Effector memory CD8-positive, alpha-beta T cell (primary cell): ENCODE data around the gene GTF2A2.
"Not testable (repeated sequence)": the region's sequence is repeated elsewhere in the genome, so short reads cannot be mapped to it uniquely, and the experiment has no call there.

ENCODE experiments used
- ATAC-seq: fragments of 150-1000 bp; cut with Tn5 transposase; replicated peaks from 2 replicates; pipeline ENCODE4 v1.10.0; 2021; ENCODE audit warnings: mild to moderate bottlenecking, moderate library complexity
- DNase-seq, 3 experiments: peaks; one replicate each; pipeline ENCODE4 v3.0.0; 2021
- H3K27ac Mint-ChIP-seq, 2 donors: one replicate each; pipeline ENCODE4 v1.8.0; 2022; ENCODE audit warnings: mild to moderate bottlenecking in 2 of 2, mixed read lengths in 2 of 2, moderate library complexity in 2 of 2
- H3K27me3 Mint-ChIP-seq, 2 donors: one replicate each; pipeline ENCODE4 v1.8.0; 2022; ENCODE audit warnings: mixed read lengths in 2 of 2
- H3K36me3 Mint-ChIP-seq: one replicate; pipeline ENCODE4 v1.8.0; 2022; ENCODE audit warnings: mild to moderate bottlenecking, moderate library complexity, mixed read lengths; ENCODE audit not compliant: insufficient read depth
- H3K4me1 Mint-ChIP-seq, 2 donors: one replicate each; pipeline ENCODE4 v1.8.0; 2022; ENCODE audit warnings: low read depth in 2 of 2, mixed read lengths in 2 of 2
- H3K4me3 Mint-ChIP-seq, 2 donors: one replicate each; pipeline ENCODE4 v1.8.0; 2022; ENCODE audit warnings: mild to moderate bottlenecking in 2 of 2, mixed read lengths in 2 of 2, moderate library complexity in 2 of 2
- H3K9me3 Mint-ChIP-seq, 2 donors: one replicate each; pipeline ENCODE4 v1.8.0; 2022; ENCODE audit warnings: mixed read lengths in 2 of 2

GTF2A2 gene

DNA sequence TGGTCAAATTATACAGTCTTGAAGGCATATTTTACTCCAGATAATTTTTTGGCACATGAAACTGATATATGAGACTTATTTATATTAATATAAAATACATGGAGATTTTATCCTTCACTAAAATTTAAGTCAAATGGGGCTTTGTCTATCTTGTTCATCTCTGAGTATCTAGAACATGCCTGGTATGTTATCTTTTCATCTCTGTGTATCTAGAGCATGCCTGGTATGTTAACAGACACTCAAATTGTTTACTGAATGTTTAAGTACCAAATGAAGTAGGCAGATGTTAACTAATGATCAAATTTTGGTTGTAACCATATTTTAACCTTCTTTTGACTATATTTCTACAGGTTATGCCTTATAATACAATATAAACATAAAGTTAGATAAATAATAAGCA is 7.7 kb downstream of the GTF2A2 start:
- Mint-ChIP-seq H3K27me3 (no peaks in the 10 kb centered on the region), H3K36me3 (peaks cover 35% of the 10 kb centered on the region), H3K9me3 (no peaks in the 10 kb centered on the region), H3K4me1 (peaks cover 4 to 10% of the 10 kb centered on the region in 2 donors), H3K27ac (no peak overlapping the region), H3K4me3 (no peak overlapping the region)
- ATAC-seq (no peak), DNase-seq (no peak)

GRCh38 chr15:59647085-59647484 is 10.2 kb downstream of the GTF2A2 start:
- DNase-seq = no peak
- no peak overlapping the region for H3K4me3 Mint-ChIP-seq
- H3K4me1 Mint-ChIP-seq = peaks cover 2 to 3% of the 10 kb centered on the region in 2 donors
- no peaks in the 10 kb centered on the region for H3K9me3 Mint-ChIP-seq
- no peak for ATAC-seq
- H3K36me3 Mint-ChIP-seq = peaks cover 46% of the 10 kb centered on the region
- H3K27me3 Mint-ChIP-seq = no peaks in the 10 kb centered on the region
- H3K27ac Mint-ChIP-seq = no peak overlapping the region

DNA sequence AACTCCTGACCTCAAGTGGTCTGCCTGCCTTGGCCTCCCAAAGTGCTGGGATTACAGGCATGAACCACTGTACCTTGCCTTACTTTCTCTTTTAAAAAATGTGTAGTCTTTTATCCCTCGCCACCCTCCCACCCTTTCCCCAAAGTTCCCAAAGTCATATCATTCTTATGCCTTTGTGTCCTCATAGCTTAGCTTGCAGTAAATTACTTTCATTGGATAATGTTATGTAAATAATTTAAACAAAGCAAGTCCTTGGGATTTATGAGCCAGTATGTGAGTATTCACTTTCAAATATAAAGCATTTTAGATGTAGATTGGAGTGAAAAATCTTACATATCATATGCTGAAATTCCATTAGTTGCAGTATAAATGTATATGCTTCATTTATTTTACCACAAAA is 11.0 kb downstream of the GTF2A2 start:
- ATAC-seq (no peak), DNase-seq (no peak)
- Mint-ChIP-seq H3K27ac (no peak overlapping the region), H3K4me1 (peaks cover 2 to 3% of the 10 kb centered on the region in 2 donors), H3K36me3 (peaks cover 46% of the 10 kb centered on the region), H3K9me3 (no peaks in the 10 kb centered on the region), H3K27me3 (no peaks in the 10 kb centered on the region), H3K4me3 (no peak overlapping the region)

GRCh38 chr15:59645812-59646211 is 11.5 kb downstream of the GTF2A2 start:
- peaks cover 46% of the 10 kb centered on the region for H3K36me3 Mint-ChIP-seq
- H3K4me3 Mint-ChIP-seq, DNase-seq: not testable (repeated sequence)

GRCh38 chr15:59644756-59645155 is 12.6 kb downstream of the GTF2A2 start:
- Mint-ChIP-seq H3K4me3 (no peak overlapping the region), H3K27me3 (no peaks in the 10 kb centered on the region), H3K36me3 (peaks cover 39% of the 10 kb centered on the region), H3K9me3 (no peaks in the 10 kb centered on the region), H3K4me1 (peaks cover 0 to 2% of the 10 kb centered on the region in 2 donors), H3K27ac (peak overlapping the region in 1 of 2 donors; percentile 22)
- ATAC-seq (no peak), DNase-seq (no peak)

More at GRCh38 chr15:59645812-59646211, 11.5 kb downstream of the GTF2A2 start:
- H3K27me3 Mint-ChIP-seq, H3K27ac Mint-ChIP-seq, ATAC-seq, H3K4me1 Mint-ChIP-seq, H3K9me3 Mint-ChIP-seq: not testable (repeated sequence)

DNA sequence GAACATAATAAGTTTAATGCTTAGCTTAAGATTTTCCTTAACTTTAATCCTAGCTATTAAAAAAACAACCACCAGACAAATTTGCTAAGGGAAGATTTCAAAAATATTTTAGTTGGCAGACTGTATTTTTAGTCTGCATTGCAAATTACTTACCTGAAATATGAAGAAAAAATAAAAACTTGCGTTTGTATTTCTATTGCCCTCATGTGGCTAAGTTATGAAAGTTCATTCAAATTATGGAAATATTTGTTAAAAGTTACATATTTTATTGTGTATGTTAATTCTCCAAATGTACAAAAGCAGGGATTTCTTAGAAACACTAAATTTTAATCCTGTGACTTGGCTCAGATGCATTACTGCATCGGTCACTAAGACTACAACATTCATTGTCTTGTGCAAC is 15.0 kb downstream of the GTF2A2 start:
- H3K4me1 Mint-ChIP-seq = peaks cover 0 to 2% of the 10 kb centered on the region in 2 donors
- peaks cover 39% of the 10 kb centered on the region for H3K36me3 Mint-ChIP-seq
- H3K27ac Mint-ChIP-seq = no peak overlapping the region
- no peak overlapping the region for H3K4me3 Mint-ChIP-seq
- ATAC-seq = no peak
- no peaks in the 10 kb centered on the region for H3K27me3 Mint-ChIP-seq
- no peak for DNase-seq
- H3K9me3 Mint-ChIP-seq = no peaks in the 10 kb centered on the region

DNA sequence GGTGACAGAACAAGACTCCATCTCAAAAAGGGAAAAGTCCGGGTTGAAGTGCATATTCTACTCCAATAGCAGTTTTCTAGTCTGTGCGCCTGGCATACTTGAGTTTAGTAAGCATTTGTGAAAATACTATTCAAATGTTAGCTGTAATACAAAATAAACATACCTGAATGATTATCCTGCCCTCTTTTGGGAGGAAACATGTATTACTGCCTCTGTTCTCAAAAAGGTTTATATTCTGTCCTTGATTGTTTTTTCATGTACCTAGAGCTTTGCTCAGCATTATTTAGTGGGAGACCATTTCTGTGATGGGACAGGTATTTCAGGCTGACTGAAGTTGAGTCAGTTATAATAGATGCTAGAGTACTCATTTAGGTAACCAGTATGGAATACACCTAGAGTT is 19.8 kb downstream of the GTF2A2 start:
- DNase-seq, H3K27ac Mint-ChIP-seq, ATAC-seq, H3K4me3 Mint-ChIP-seq, H3K27me3 Mint-ChIP-seq, H3K9me3 Mint-ChIP-seq, H3K4me1 Mint-ChIP-seq: not testable (repeated sequence)
- peaks cover 23% of the 10 kb centered on the region for H3K36me3 Mint-ChIP-seq

GRCh38 chr15:59636184-59636583 is 21.1 kb downstream of the GTF2A2 start:
- no peak overlapping the region for H3K27ac Mint-ChIP-seq
- H3K27me3 Mint-ChIP-seq = peaks cover 0 to 10% of the 10 kb centered on the region in 2 donors
- no peak overlapping the region for H3K4me3 Mint-ChIP-seq
- no peaks in the 10 kb centered on the region for H3K9me3 Mint-ChIP-seq
- DNase-seq (no peak), ATAC-seq (no peak)
- H3K4me1 Mint-ChIP-seq = no peaks in the 10 kb centered on the region
- H3K36me3 Mint-ChIP-seq = peaks cover 14% of the 10 kb centered on the region

- DNase-seq = no peak
- H3K4me1 Mint-ChIP-seq = no peaks in the 10 kb centered on the region
- no peak overlapping the region for H3K27ac Mint-ChIP-seq
- no peaks in the 10 kb centered on the region for H3K36me3 Mint-ChIP-seq
- peaks cover 0 to 10% of the 10 kb centered on the region in 2 donors for H3K27me3 Mint-ChIP-seq
- no peak for ATAC-seq
- no peak overlapping the region for H3K4me3 Mint-ChIP-seq
- no peaks in the 10 kb centered on the region for H3K9me3 Mint-ChIP-seq
These were observed 24.6 kb downstream of the GTF2A2 start for GRCh38 chr15:59632714-59633113.

GRCh38 chr15:59622289-59622688 is 35.0 kb downstream of the GTF2A2 start:
- Mint-ChIP-seq H3K27ac (no peak overlapping the region), H3K4me3 (no peak overlapping the region), H3K9me3 (no peaks in the 10 kb centered on the region), H3K4me1 (no peaks in the 10 kb centered on the region), H3K27me3 (peaks cover 27 to 33% of the 10 kb centered on the region in 2 donors), H3K36me3 (no peaks in the 10 kb centered on the region)
- DNase-seq (no peak), ATAC-seq (no peak)

DNA sequence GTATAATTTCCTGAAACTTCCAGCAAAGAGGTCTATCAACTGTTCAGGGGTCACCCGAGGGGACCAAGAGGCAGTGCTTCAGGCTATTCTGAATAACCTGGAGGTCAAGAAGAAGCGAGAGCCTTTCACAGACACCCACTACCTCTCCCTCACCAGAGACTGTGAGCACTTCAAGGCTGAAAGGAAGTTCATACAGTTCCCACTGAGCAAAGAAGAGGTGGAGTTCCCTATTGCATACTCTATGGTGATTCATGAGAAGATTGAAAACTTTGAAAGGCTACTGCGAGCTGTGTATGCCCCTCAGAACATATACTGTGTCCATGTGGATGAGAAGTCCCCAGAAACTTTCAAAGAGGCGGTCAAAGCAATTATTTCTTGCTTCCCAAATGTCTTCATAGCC is 38.9 kb downstream of the GTF2A2 start:
- no peak for ATAC-seq
- Mint-ChIP-seq H3K9me3 (no peaks in the 10 kb centered on the region), H3K27ac (no peak overlapping the region), H3K4me1 (peaks cover 0 to 4% of the 10 kb centered on the region in 2 donors), H3K27me3 (peaks cover 50 to 66% of the 10 kb centered on the region in 2 donors), H3K4me3 (no peak overlapping the region), H3K36me3 (no peaks in the 10 kb centered on the region)
- no peak for DNase-seq

DNA sequence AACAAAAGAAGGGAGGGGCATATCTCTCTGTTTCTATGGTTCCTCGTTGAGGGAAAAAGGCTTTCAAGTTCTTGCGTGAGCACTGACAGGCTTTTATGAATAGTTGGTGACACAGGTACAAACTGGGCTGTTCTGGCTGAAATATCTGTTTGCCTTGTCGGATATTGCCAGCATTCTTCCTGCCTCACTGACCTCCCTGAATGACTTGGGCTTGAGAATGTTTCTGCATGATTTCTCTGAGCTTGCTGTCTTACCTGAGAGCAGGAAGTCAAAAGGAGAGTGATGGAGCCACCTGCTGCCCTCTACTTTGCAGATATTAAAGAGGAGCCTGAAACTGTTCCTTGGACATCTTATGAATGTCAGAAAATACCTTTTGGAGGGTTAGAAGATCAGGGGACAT is 40.9 kb downstream of the GTF2A2 start:
- H3K27ac Mint-ChIP-seq = no peak overlapping the region
- peaks cover 0 to 7% of the 10 kb centered on the region in 2 donors for H3K4me1 Mint-ChIP-seq

GRCh38 chr15:59615661-59616060 is 41.7 kb downstream of the GTF2A2 start:
- peak overlapping the region in 1 of 2 donors; percentile 39 for H3K27ac Mint-ChIP-seq
- peaks cover 1 to 12% of the 10 kb centered on the region in 2 donors for H3K4me1 Mint-ChIP-seq
- no peak overlapping the region for H3K4me3 Mint-ChIP-seq
- H3K27me3 Mint-ChIP-seq = peaks cover 64 to 82% of the 10 kb centered on the region in 2 donors
- no peaks in the 10 kb centered on the region for H3K9me3 Mint-ChIP-seq
- no peak for DNase-seq
- no peak for ATAC-seq
- no peaks in the 10 kb centered on the region for H3K36me3 Mint-ChIP-seq

More for the DNA sequence above, 40.9 kb downstream of the GTF2A2 start:
- no peaks in the 10 kb centered on the region for H3K9me3 Mint-ChIP-seq
- peaks cover 64 to 82% of the 10 kb centered on the region in 2 donors for H3K27me3 Mint-ChIP-seq
- ATAC-seq (no peak), DNase-seq (no peak)
- H3K4me3 Mint-ChIP-seq = no peak overlapping the region
- H3K36me3 Mint-ChIP-seq = no peaks in the 10 kb centered on the region

GRCh38 chr15:59614153-59614552 is 43.2 kb downstream of the GTF2A2 start:
- Mint-ChIP-seq H3K9me3 (no peaks in the 10 kb centered on the region), H3K27me3 (peaks cover 56 to 68% of the 10 kb centered on the region in 2 donors), H3K36me3 (no peaks in the 10 kb centered on the region), H3K4me1 (peaks cover 1 to 15% of the 10 kb centered on the region in 2 donors), H3K4me3 (no peak overlapping the region), H3K27ac (no peak overlapping the region)
- ATAC-seq (no peak), DNase-seq (no peak)
